ENCODE results near the gene MBOAT2.

Gene MBOAT2

GRCh38 chr2:9018109-9018508, 14.6 kb upstream of the MBOAT2 start:
- Histone ChIP-seq H3K4me1 (ENCODE audit: insufficient read depth, low read length) (peaks cover 7% of the 10 kb centered on the region; the same call in 1 of the 2 replicates), H3K9me3 (ENCODE audit: insufficient read depth, low read length, severe bottlenecking) (no peaks in the 10 kb centered on the region), H3K27ac (ENCODE audit: low read length) (no peak overlapping the region), H2AFZ (ENCODE audit: low read depth, low read length) (peak overlapping the region; percentile 41; the same call in 1 of the 2 replicates), H4K20me1 (ENCODE audit: insufficient read depth, low read length) (no peaks in the 10 kb centered on the region), H3K4me3 (ENCODE audit: low read depth in 1 of 2, low read length in 2 of 2) (no peak overlapping the region), H3K27me3 (ENCODE audit: insufficient read depth, low read length, poor library complexity) (no peaks in the 10 kb centered on the region), H3K9ac (ENCODE audit: low read depth, low read length) (no peak overlapping the region), H3K36me3 (ENCODE audit: insufficient read depth, low read length) (no peaks in the 10 kb centered on the region), H3K79me2 (ENCODE audit: insufficient read depth, low read length) (no peaks in the 10 kb centered on the region), H3K4me2 (ENCODE audit: insufficient read depth, low read length) (no peak overlapping the region)
- TF ChIP-seq EZH2 (IDR thresholded peaks at IDR 0.05; ENCODE audit: borderline replicate concordance, low read depth, low read length, severe bottlenecking) (no peak), CTCF (IDR thresholded peaks at IDR 0.05; ENCODE audit: borderline replicate concordance, extremely low read depth, low read length, poor library complexity, severe bottlenecking) (no peak)
- ATAC-seq (ENCODE audit: insufficient read depth, low read depth) (no peak), DNase-seq (no peak)

GRCh38 chr2:9017411-9017810, 13.9 kb upstream of the MBOAT2 start:
- Histone ChIP-seq H3K4me3 (ENCODE audit: low read depth in 1 of 2, low read length in 2 of 2) (no peak overlapping the region), H3K27me3 (ENCODE audit: insufficient read depth, low read length, poor library complexity) (no peaks in the 10 kb centered on the region), H4K20me1 (ENCODE audit: insufficient read depth, low read length) (no peaks in the 10 kb centered on the region), H3K27ac (ENCODE audit: low read length) (no peak overlapping the region), H3K9me3 (ENCODE audit: insufficient read depth, low read length, severe bottlenecking) (no peaks in the 10 kb centered on the region), H3K36me3 (ENCODE audit: insufficient read depth, low read length) (no peaks in the 10 kb centered on the region), H3K79me2 (ENCODE audit: insufficient read depth, low read length) (no peaks in the 10 kb centered on the region), H3K9ac (ENCODE audit: low read depth, low read length) (no peak overlapping the region), H2AFZ (ENCODE audit: low read depth, low read length) (no peak overlapping the region), H3K4me1 (ENCODE audit: insufficient read depth, low read length) (peaks cover 7% of the 10 kb centered on the region; the same call in 1 of the 2 replicates), H3K4me2 (ENCODE audit: insufficient read depth, low read length) (no peak overlapping the region)
- no peak for ATAC-seq (ENCODE audit: insufficient read depth, low read depth)
- no peak for DNase-seq
- TF ChIP-seq EZH2 (IDR thresholded peaks at IDR 0.05; ENCODE audit: borderline replicate concordance, low read depth, low read length, severe bottlenecking) (no peak), CTCF (IDR thresholded peaks at IDR 0.05; ENCODE audit: borderline replicate concordance, extremely low read depth, low read length, poor library complexity, severe bottlenecking) (no peak)

- Histone ChIP-seq H3K4me1 (ENCODE audit: insufficient read depth, low read length) (peaks cover 7% of the 10 kb centered on the region; the same call in 1 of the 2 replicates), H3K79me2 (ENCODE audit: insufficient read depth, low read length) (no peaks in the 10 kb centered on the region), H3K4me3 (ENCODE audit: low read depth in 1 of 2, low read length in 2 of 2) (no peak overlapping the region), H3K4me2 (ENCODE audit: insufficient read depth, low read length) (no peak overlapping the region), H3K36me3 (ENCODE audit: insufficient read depth, low read length) (no peaks in the 10 kb centered on the region), H3K27ac (ENCODE audit: low read length) (no peak overlapping the region), H4K20me1 (ENCODE audit: insufficient read depth, low read length) (no peaks in the 10 kb centered on the region), H3K9me3 (ENCODE audit: insufficient read depth, low read length, severe bottlenecking) (no peaks in the 10 kb centered on the region), H3K9ac (ENCODE audit: low read depth, low read length) (no peak overlapping the region), H3K27me3 (ENCODE audit: insufficient read depth, low read length, poor library complexity) (no peaks in the 10 kb centered on the region), H2AFZ (ENCODE audit: low read depth, low read length) (no peak overlapping the region)
- DNase-seq (no peak), ATAC-seq (ENCODE audit: insufficient read depth, low read depth) (no peak)
- TF ChIP-seq EZH2 (IDR thresholded peaks at IDR 0.05; ENCODE audit: borderline replicate concordance, low read depth, low read length, severe bottlenecking) (no peak), CTCF (IDR thresholded peaks at IDR 0.05; ENCODE audit: borderline replicate concordance, extremely low read depth, low read length, poor library complexity, severe bottlenecking) (no peak)
These were observed 12.5 kb upstream of the MBOAT2 start for GRCh38 chr2:9015998-9016397.

- DNase-seq: no peak
These were observed 9.9 kb upstream of the MBOAT2 start for GRCh38 chr2:9013403-9013802.

More at GRCh38 chr2:9013403-9013802, 9.9 kb upstream of the MBOAT2 start:
- ATAC-seq (ENCODE audit: insufficient read depth, low read depth): no peak
- Histone ChIP-seq H3K4me3 (ENCODE audit: low read depth in 1 of 2, low read length in 2 of 2) (no peak overlapping the region), H3K4me1 (ENCODE audit: insufficient read depth, low read length) (peaks cover 3% of the 10 kb centered on the region; the same call in 1 of the 2 replicates), H3K79me2 (ENCODE audit: insufficient read depth, low read length) (no peaks in the 10 kb centered on the region), H3K9me3 (ENCODE audit: insufficient read depth, low read length, severe bottlenecking) (no peaks in the 10 kb centered on the region), H2AFZ (ENCODE audit: low read depth, low read length) (no peak overlapping the region), H3K27me3 (ENCODE audit: insufficient read depth, low read length, poor library complexity) (no peaks in the 10 kb centered on the region), H3K4me2 (ENCODE audit: insufficient read depth, low read length) (no peak overlapping the region), H3K36me3 (ENCODE audit: insufficient read depth, low read length) (no peaks in the 10 kb centered on the region), H4K20me1 (ENCODE audit: insufficient read depth, low read length) (no peaks in the 10 kb centered on the region), H3K27ac (ENCODE audit: low read length) (no peak overlapping the region), H3K9ac (ENCODE audit: low read depth, low read length) (no peak overlapping the region)
- TF ChIP-seq CTCF (IDR thresholded peaks at IDR 0.05; ENCODE audit: borderline replicate concordance, extremely low read depth, low read length, poor library complexity, severe bottlenecking) (no peak), EZH2 (IDR thresholded peaks at IDR 0.05; ENCODE audit: borderline replicate concordance, low read depth, low read length, severe bottlenecking) (no peak)
